ENCODE measurements around the gene YPEL2. TPM values are rescaled to one million over a fixed set of nuclear protein-coding genes. Genes with fewer than 3 reads are reported as not detected.

YPEL2 gene
- total RNA-seq, 1 experiment from 2014 or later = 4.1 TPM

DNA sequence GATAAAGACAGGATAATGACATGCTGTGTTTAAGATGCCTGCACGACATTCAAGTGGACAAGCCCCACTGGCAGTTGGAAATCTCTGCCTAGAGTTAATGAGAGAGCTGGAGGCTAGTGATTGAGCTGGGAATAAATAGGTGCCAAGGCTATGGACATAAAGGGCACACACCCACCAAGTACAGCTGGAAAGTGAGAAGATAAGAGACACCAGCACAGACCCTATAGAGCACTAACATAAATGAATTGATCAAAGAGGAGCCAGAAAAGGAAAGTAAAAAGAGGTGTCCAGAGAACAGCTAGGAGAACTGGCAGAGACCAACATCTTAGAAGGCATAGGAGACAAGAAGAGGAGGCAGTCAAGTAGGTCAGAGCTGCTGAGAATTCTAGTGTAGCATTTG is 101.2 kb downstream of the YPEL2 start:
- no peak overlapping the region for H3K27ac Mint-ChIP-seq (ENCODE audit: unreplicated experiment)
- TF ChIP-seq, protein P1, sequence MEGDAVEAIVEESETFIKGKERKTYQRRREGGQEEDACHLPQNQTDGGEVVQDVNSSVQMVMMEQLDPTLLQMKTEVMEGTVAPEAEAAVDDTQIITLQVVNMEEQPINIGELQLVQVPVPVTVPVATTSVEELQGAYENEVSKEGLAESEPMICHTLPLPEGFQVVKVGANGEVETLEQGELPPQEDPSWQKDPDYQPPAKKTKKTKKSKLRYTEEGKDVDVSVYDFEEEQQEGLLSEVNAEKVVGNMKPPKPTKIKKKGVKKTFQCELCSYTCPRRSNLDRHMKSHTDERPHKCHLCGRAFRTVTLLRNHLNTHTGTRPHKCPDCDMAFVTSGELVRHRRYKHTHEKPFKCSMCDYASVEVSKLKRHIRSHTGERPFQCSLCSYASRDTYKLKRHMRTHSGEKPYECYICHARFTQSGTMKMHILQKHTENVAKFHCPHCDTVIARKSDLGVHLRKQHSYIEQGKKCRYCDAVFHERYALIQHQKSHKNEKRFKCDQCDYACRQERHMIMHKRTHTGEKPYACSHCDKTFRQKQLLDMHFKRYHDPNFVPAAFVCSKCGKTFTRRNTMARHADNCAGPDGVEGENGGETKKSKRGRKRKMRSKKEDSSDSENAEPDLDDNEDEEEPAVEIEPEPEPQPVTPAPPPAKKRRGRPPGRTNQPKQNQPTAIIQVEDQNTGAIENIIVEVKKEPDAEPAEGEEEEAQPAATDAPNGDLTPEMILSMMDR (IDR thresholded peaks at IDR 0.05; ENCODE audit: unreplicated experiment) = no peak
- no TSS peak for BruUV-seq (replicated peaks)
- CTCF ChIA-PET = no interaction called here
- no peaks in the 10 kb centered on the region for H3K9me3 Mint-ChIP-seq (ENCODE audit: low read depth, unreplicated experiment)
- H3K27me3 Mint-ChIP-seq (ENCODE audit: unreplicated experiment) = peaks cover 24% of the 10 kb centered on the region
- intact Hi-C loops (cut with micrococcal nuclease; ENCODE audit: unreplicated experiment) = no loop called here
- H3K36me3 Mint-ChIP-seq (ENCODE audit: insufficient read depth, unreplicated experiment) = no peaks in the 10 kb centered on the region
- DNase-seq = no peak
- H3K4me1 Mint-ChIP-seq (ENCODE audit: low read depth, unreplicated experiment) = no peaks in the 10 kb centered on the region
- no peak overlapping the region for H3K4me3 Mint-ChIP-seq (ENCODE audit: low read depth, unreplicated experiment)

DNA sequence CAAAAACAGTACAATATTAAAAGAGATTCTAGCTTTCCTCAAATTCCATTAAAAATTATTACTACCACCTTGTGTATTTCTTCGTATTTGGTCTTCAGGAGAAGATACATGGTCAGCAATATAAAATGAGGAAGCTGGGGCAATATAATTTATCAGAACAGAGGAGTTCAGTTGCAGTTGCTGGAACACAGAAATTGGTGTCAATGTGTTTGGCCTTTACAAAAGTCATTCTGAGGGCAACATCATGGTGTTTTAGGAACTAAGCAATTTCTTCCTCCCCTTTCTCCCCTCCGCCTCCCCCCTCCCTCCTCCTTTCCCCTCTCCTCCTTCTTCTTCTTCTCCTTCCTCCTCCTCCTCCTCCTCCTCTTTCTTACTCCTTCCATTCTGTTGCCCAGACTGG is 102.1 kb downstream of the YPEL2 start:
- intact Hi-C loops (cut with micrococcal nuclease; ENCODE audit: unreplicated experiment) = no loop called here
- Mint-ChIP-seq H3K9me3 (ENCODE audit: low read depth, unreplicated experiment) (no peaks in the 10 kb centered on the region), H3K27ac (ENCODE audit: unreplicated experiment) (no peak overlapping the region), H3K4me3 (ENCODE audit: low read depth, unreplicated experiment) (no peak overlapping the region), H3K4me1 (ENCODE audit: low read depth, unreplicated experiment) (no peaks in the 10 kb centered on the region), H3K27me3 (ENCODE audit: unreplicated experiment) (peaks cover 24% of the 10 kb centered on the region), H3K36me3 (ENCODE audit: insufficient read depth, unreplicated experiment) (no peaks in the 10 kb centered on the region)
- no peak for DNase-seq
- CTCF ChIA-PET = no interaction called here
- TF ChIP-seq, protein P1 (IDR thresholded peaks at IDR 0.05; ENCODE audit: unreplicated experiment) = no peak
- BruUV-seq (replicated peaks) = no TSS peak

DNA sequence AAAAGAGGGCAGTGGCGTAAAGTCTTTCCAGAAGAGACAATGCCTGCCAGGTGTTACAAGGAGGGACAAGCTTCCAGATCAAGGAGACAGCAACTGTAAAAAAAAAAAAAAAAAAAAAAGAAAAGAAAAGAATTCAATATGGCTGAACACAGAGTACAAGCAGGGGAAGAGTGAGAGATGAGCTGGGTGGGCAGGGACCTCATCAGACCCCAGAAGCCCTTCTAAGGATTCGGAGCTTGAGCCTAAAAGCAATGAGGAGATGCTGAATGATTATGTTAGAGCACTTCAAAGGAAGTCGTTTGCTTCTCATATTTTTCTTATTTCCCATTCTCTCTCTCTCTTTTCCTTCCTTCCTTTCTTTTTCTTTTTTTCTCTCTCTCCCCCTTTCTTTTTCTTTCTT is 103.0 kb downstream of the YPEL2 start:
- no peaks in the 10 kb centered on the region for H3K4me1 Mint-ChIP-seq (ENCODE audit: low read depth, unreplicated experiment)

DNA sequence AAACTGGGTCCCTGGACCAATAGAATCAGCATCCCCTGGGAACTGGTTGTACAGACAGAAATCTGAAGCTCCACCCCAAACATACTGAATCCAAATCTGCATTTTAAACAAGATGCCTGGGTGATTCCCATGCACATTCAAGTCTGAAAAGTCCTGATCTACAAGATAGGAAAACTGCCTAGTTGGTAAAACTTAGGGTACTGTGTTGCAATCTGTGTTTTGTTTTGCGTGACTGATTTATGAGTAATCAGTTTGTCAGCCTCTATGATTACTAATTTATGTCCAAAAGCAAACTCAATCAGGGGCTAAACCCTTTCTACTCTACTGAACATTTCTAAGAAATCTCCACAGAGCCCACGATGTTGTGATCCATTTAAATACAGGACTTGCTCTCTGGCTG is 103.8 kb downstream of the YPEL2 start:
- H3K27ac Mint-ChIP-seq (ENCODE audit: unreplicated experiment) = no peak overlapping the region
- TF ChIP-seq, protein P1 (IDR thresholded peaks at IDR 0.05; ENCODE audit: unreplicated experiment) = no peak
- H3K4me3 Mint-ChIP-seq (ENCODE audit: low read depth, unreplicated experiment) = no peak overlapping the region
- CTCF ChIA-PET = interaction anchor here (1.0 kb wide), 1 partner anchor 105 kb away, joined by 4 read pairs; no protein-coding TSS in a partner anchor
- intact Hi-C loops (cut with micrococcal nuclease; ENCODE audit: unreplicated experiment) = no loop called here
- no peaks in the 10 kb centered on the region for H3K4me1 Mint-ChIP-seq (ENCODE audit: low read depth, unreplicated experiment)
- peaks cover 24% of the 10 kb centered on the region for H3K27me3 Mint-ChIP-seq (ENCODE audit: unreplicated experiment)
- H3K9me3 Mint-ChIP-seq (ENCODE audit: low read depth, unreplicated experiment) = no peaks in the 10 kb centered on the region
- DNase-seq = no peak
- BruUV-seq (replicated peaks) = no TSS peak
- no peaks in the 10 kb centered on the region for H3K36me3 Mint-ChIP-seq (ENCODE audit: insufficient read depth, unreplicated experiment)

More for the DNA sequence above, 103.0 kb downstream of the YPEL2 start:
- DNase-seq = no peak
- Mint-ChIP-seq H3K36me3 (ENCODE audit: insufficient read depth, unreplicated experiment) (no peaks in the 10 kb centered on the region), H3K27ac (ENCODE audit: unreplicated experiment) (no peak overlapping the region), H3K9me3 (ENCODE audit: low read depth, unreplicated experiment) (no peaks in the 10 kb centered on the region), H3K4me3 (ENCODE audit: low read depth, unreplicated experiment) (no peak overlapping the region), H3K27me3 (ENCODE audit: unreplicated experiment) (peaks cover 24% of the 10 kb centered on the region)
- no TSS peak for BruUV-seq (replicated peaks)
- intact Hi-C loops (cut with micrococcal nuclease; ENCODE audit: unreplicated experiment) = no loop called here
- TF ChIP-seq, protein P1 (IDR thresholded peaks at IDR 0.05; ENCODE audit: unreplicated experiment) = no peak
- CTCF ChIA-PET = no interaction called here
